ENCODE results near the gene PCYT2.

DNA sequence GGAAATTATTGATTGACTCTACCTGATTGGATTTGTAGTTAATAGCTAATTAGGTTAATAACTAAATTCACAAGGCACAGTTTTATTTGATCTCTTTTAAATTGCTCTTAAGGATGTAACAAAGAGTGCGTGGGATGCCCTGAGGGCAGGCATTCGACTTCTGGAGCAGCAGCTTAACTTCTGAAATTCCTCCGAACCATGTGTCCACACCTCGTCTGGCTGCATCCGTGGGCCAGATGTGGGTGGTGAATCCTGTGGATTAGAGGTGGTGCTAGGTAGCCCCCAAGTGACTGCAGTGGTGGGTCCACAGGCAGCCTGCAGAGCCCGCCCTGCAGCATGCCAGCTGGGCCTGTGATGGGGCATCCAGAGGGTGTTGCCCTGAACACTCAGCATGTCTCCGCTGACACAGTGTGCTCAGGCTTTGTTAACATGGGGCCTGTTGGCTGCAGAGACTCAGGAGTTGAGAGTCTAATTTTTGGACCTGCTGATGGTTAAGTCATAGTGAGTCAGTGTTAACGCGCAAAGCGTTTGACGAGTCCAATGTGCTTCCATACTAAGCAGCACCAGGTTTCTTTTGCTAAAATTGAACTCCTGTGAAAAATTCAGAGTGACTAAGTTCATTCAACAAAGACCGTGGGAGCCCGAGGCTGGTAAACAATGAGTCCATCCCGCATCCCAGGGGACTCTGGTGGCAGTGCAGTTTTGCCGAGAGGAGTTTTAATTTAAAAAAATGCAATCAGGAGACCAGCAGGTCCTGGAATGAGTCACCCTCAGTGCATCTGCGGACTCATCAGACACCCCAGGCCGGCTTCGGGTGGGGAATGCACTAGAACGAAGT lies 13.0 kb downstream of the PCYT2 start:
- TF ChIP-seq, protein P1, sequence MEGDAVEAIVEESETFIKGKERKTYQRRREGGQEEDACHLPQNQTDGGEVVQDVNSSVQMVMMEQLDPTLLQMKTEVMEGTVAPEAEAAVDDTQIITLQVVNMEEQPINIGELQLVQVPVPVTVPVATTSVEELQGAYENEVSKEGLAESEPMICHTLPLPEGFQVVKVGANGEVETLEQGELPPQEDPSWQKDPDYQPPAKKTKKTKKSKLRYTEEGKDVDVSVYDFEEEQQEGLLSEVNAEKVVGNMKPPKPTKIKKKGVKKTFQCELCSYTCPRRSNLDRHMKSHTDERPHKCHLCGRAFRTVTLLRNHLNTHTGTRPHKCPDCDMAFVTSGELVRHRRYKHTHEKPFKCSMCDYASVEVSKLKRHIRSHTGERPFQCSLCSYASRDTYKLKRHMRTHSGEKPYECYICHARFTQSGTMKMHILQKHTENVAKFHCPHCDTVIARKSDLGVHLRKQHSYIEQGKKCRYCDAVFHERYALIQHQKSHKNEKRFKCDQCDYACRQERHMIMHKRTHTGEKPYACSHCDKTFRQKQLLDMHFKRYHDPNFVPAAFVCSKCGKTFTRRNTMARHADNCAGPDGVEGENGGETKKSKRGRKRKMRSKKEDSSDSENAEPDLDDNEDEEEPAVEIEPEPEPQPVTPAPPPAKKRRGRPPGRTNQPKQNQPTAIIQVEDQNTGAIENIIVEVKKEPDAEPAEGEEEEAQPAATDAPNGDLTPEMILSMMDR (IDR thresholded peaks at IDR 0.05), result no peak
- TF ChIP-seq POLR2AphosphoS5 (IDR thresholded peaks at IDR 0.05), result no peak
